Loucy (cell line): Measurements from ENCODE around the gene ZDHHC18.
"Not testable (repeated sequence)": the region's sequence is repeated elsewhere in the genome, so short reads cannot be mapped to it uniquely, and the experiment has no call there.

Experiments
- H2AFZ ChIP-seq: fragments of 200-600 bp; sonication (generic); 2 replicates; pipeline ENCODE4 v1.6.0; 2016; ENCODE audit warnings: antibody characterized with exemption, mild to moderate bottlenecking, low read length, moderate library complexity
- H3F3A ChIP-seq: fragments of 200-600 bp; 2 replicates; pipeline ENCODE4 v1.6.0; 2016; ENCODE audit warnings: antibody characterized with exemption, low read depth, mild to moderate bottlenecking
- H3K27me3 ChIP-seq: fragments of 200-600 bp; sonication (generic); 2 replicates; pipeline ENCODE4 v1.6.1; 2014; ENCODE audit warnings: low read length, mild to moderate bottlenecking; ENCODE audit not compliant: insufficient read depth, poor library complexity, severe bottlenecking
- H3K36me3 ChIP-seq: fragments of 200-600 bp; sonication (generic); 2 replicates; pipeline ENCODE4 v1.6.1; 2016; ENCODE audit warnings: low read length; ENCODE audit not compliant: insufficient read depth
- H3K4me1 ChIP-seq: fragments of 200-600 bp; sonication (generic); 2 replicates; pipeline ENCODE4 v1.5.1; 2014; ENCODE audit warnings: low read length, mild to moderate bottlenecking; ENCODE audit not compliant: insufficient read depth, poor library complexity, severe bottlenecking
- H3K4me2 ChIP-seq: fragments of 200-600 bp; sonication (generic); 2 replicates; pipeline ENCODE4 v1.6.0; 2014; ENCODE audit warnings: antibody characterized with exemption, low read length, low read depth, mild to moderate bottlenecking; ENCODE audit not compliant: poor library complexity, severe bottlenecking
- H3K4me3 ChIP-seq: fragments of 200-600 bp; sonication (generic); 2 replicates; pipeline ENCODE4 v1.5.1; 2014; ENCODE audit warnings: low read length, mild to moderate bottlenecking, mixed read lengths; ENCODE audit not compliant: poor library complexity, severe bottlenecking
- H3K79me2 ChIP-seq: fragments of 200-600 bp; sonication (generic); 2 replicates; pipeline ENCODE4 v1.6.1; 2014; ENCODE audit warnings: low read length; ENCODE audit not compliant: insufficient read depth
- H3K9ac ChIP-seq: fragments of 200-600 bp; sonication (generic); 2 replicates; pipeline ENCODE4 v1.6.0; 2014; ENCODE audit warnings: mild to moderate bottlenecking, low read depth, low read length, moderate library complexity; ENCODE audit not compliant: poor library complexity, severe bottlenecking
- H3K9me2 ChIP-seq: fragments of 200-600 bp; sonication (generic); replicated peaks from 2 replicates; pipeline ENCODE4 v1.6.1; 2016; ENCODE audit warnings: low read depth, low read length, mixed read lengths
- H3K9me3 ChIP-seq: fragments of 200-600 bp; sonication (generic); 2 replicates; pipeline ENCODE4 v1.6.1; 2014; ENCODE audit warnings: mild to moderate bottlenecking, antibody characterized with exemption, low read length, low read depth; ENCODE audit not compliant: insufficient read depth
- H4K20me1 ChIP-seq: fragments of 200-600 bp; sonication (generic); 2 replicates; pipeline ENCODE4 v1.6.0; 2014; ENCODE audit warnings: antibody characterized with exemption, low read length, mild to moderate bottlenecking; ENCODE audit not compliant: insufficient read depth, poor library complexity, severe bottlenecking
- CTCF ChIP-seq: fragments of 200-600 bp; sonication (generic); conservative IDR thresholded peaks from 2 replicates; pipeline ENCODE4 v1.5.1; 2014; ENCODE audit warnings: mild to moderate bottlenecking, antibody characterized with exemption, low read length
- EZH2phosphoT487 ChIP-seq: fragments of 200-600 bp; IDR thresholded peaks from 2 replicates; pipeline ENCODE4 v1.6.1; 2018; ENCODE audit warnings: antibody characterized with exemption, mild to moderate bottlenecking, moderate library complexity, borderline replicate concordance

Gene ZDHHC18

GRCh38 chr1:26799479-26800142, 26.9 kb upstream of the ZDHHC18 start:
- H3K9ac ChIP-seq: peak overlapping the region; percentile 43
- H3K36me3 ChIP-seq: no peaks in the 10 kb centered on the region; the same call in 1 of the 2 replicates
- no peaks in the 10 kb centered on the region for H3K9me3 ChIP-seq
- peak overlapping the region; percentile 44; the same call in 1 of the 2 replicates for H2AFZ ChIP-seq
- H3K27me3 ChIP-seq: no peaks in the 10 kb centered on the region
- H3K79me2 ChIP-seq: no peaks in the 10 kb centered on the region
- H3F3A ChIP-seq: peaks cover 2% of the 10 kb centered on the region; the same call in 1 of the 2 replicates
- TF ChIP-seq EZH2phosphoT487: no peak
- no peak for TF ChIP-seq CTCF
- no peaks in the 10 kb centered on the region for H3K9me2 ChIP-seq
- H3K4me1 ChIP-seq: peaks cover 27% of the 10 kb centered on the region
- H3K4me3 ChIP-seq: peak overlapping the region; percentile 62
- no peaks in the 10 kb centered on the region for H4K20me1 ChIP-seq
- peak overlapping the region; percentile 87 for H3K4me2 ChIP-seq

DNA sequence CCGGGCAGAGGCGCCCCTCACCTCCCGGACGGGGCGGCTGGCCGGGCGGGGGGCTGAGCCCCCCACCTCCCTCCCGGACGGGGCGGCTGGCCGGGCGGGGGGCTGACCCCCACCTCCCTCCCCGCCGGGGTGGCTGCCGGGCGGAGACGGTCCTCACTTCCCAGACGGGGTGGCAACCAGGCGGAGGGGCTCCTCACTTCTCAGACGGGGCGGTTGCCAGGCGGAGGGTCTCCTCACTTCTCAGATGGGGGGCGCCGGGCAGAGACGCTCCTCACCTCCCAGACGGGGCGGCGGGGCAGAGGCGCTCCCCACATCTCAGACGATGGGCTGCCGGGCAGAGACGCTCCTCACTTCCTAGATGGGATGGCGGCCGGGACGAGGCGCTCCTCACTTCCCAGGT, 22.6 kb upstream of the ZDHHC18 start:
- H3K79me2 ChIP-seq, H4K20me1 ChIP-seq, H3F3A ChIP-seq, H3K36me3 ChIP-seq, H3K4me3 ChIP-seq, H3K4me2 ChIP-seq, H3K9me2 ChIP-seq, H3K27me3 ChIP-seq, H2AFZ ChIP-seq, H3K9ac ChIP-seq, H3K9me3 ChIP-seq: not testable (repeated sequence)
- H3K4me1 ChIP-seq: peaks cover 23% of the 10 kb centered on the region

DNA sequence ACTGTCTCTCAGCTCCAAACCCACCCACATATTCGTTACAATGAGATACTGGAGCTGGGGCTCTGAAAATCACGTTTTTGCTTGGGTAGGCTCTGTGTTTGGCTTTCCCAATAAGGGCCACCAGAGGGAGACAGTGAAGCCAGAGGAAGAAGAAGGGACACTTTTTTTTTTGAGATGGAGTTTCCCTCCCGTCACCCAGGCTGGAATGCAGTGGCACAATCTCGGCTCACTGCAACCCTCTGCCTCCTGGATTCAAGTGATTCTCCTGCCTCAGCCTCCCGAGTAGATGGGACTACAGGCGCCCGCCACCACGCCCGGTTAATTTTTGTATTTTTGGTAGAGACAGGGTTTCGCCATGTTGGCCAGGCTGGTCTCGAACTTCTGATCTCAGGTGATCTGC, 16.4 kb upstream of the ZDHHC18 start:
- H3K4me1 ChIP-seq: peaks cover 15% of the 10 kb centered on the region
- not testable (repeated sequence) for H3K36me3 ChIP-seq, H2AFZ ChIP-seq, H3K4me2 ChIP-seq, H3K27me3 ChIP-seq, H3K4me3 ChIP-seq, H3K9me2 ChIP-seq, H3K9me3 ChIP-seq, H4K20me1 ChIP-seq, H3K79me2 ChIP-seq, H3F3A ChIP-seq, H3K9ac ChIP-seq
- TF ChIP-seq CTCF: peak; percentile 71

- no peak for TF ChIP-seq CTCF
- TF ChIP-seq EZH2phosphoT487: no peak
- no peak overlapping the region for H3K9ac ChIP-seq
Observed at GRCh38 chr1:26811057-26811456, 15.4 kb upstream of the ZDHHC18 start.

More at GRCh38 chr1:26811057-26811456, 15.4 kb upstream of the ZDHHC18 start:
- peaks cover 15% of the 10 kb centered on the region for H3K4me1 ChIP-seq
- no peak overlapping the region for H3K4me3 ChIP-seq
- H3K4me2 ChIP-seq: no peak overlapping the region
- no peak overlapping the region for H2AFZ ChIP-seq
- no peaks in the 10 kb centered on the region for H3K79me2 ChIP-seq
- H3K27me3 ChIP-seq: no peaks in the 10 kb centered on the region
- H4K20me1 ChIP-seq: no peaks in the 10 kb centered on the region
- H3K9me3 ChIP-seq: no peaks in the 10 kb centered on the region
- no peaks in the 10 kb centered on the region for H3K36me3 ChIP-seq
- no peaks in the 10 kb centered on the region for H3K9me2 ChIP-seq
- H3F3A ChIP-seq: no peaks in the 10 kb centered on the region
